Gastrocnemius medialis (tissue), 4 donors: ENCODE results near the gene CIAO3. TPM values are rescaled to one million over a fixed set of nuclear protein-coding genes. Genes with fewer than 3 reads are reported as not detected.
"Not testable (repeated sequence)": the region's sequence is repeated elsewhere in the genome, so short reads cannot be mapped to it uniquely, and the experiment has no call there.

ENCODE experiments used
- ATAC-seq, 2 donors: fragments of 150-250 bp; one replicate each; pipeline ENCODE4 v1.9.1; 2016
- DNase-seq, 2 donors: peaks; one replicate each; pipeline ENCODE4 v3.0.0-alpha.2; 2019
- H3K27ac ChIP-seq, 4 donors: fragments of 200-600 bp; sonication (generic); 1 replicate in 1 of 4; 2 replicates in 3 of 4; pipeline ENCODE4 v1.5.1; 2016 to 2018; ENCODE audit warnings: mild to moderate bottlenecking in 2 of 4, moderate library complexity in 1 of 4
- H3K27me3 ChIP-seq, 3 donors: fragments of 200-600 bp; sonication (generic) in 2 of 3; 1 replicate in 1 of 3; 2 replicates in 2 of 3; pipeline versions ENCODE4 v1.5.1 to v1.6.0; 2016 to 2019; ENCODE audit warnings: mild to moderate bottlenecking in 1 of 3, moderate library complexity in 1 of 3
- H3K36me3 ChIP-seq, 2 donors: fragments of 200-600 bp; sonication (generic) in 1 of 2; one replicate each; pipeline ENCODE4 v1.5.1; 2017 to 2018
- H3K4me1 ChIP-seq, 2 donors: fragments of 200-600 bp; sonication (generic) in 1 of 2; one replicate each; pipeline ENCODE4 v1.5.1; 2016 to 2017; ENCODE audit warnings: mild to moderate bottlenecking in 2 of 2
- H3K4me3 ChIP-seq, 4 donors: fragments of 200-600 bp; sonication (generic) in 3 of 4; 1 replicate in 1 of 4; 2 replicates in 3 of 4; pipeline ENCODE4 v1.5.1; 2016 to 2019; ENCODE audit warnings: mild to moderate bottlenecking in 2 of 4
- H3K9me3 ChIP-seq, 3 donors: fragments of 200-600 bp; sonication (generic) in 2 of 3; 1 replicate in 1 of 3; 2 replicates in 2 of 3; pipeline ENCODE4 v1.5.1; 2016 to 2019
- CTCF ChIP-seq, 5 experiments: fragments of 450-650 bp in 3 of 5; fragments of 200-600 bp in 2 of 5; sonication (generic) in 2 of 5; IDR thresholded peaks in 4 of 5; conservative IDR thresholded peaks in 1 of 5; 1 replicate in 4 of 5; 2 replicates in 1 of 5; pipeline ENCODE4 v1.5.1; 2016 to 2019; ENCODE audit warnings: antibody characterized with exemption in 5 of 5, mild to moderate bottlenecking in 3 of 5, moderate library complexity in 3 of 5
- POLR2A ChIP-seq, 2 donors: fragments of 450-650 bp; IDR thresholded peaks; one replicate each; pipeline ENCODE4 v1.6.1; 2017; ENCODE audit warnings: antibody characterized with exemption in 2 of 2, mild to moderate bottlenecking in 2 of 2, moderate library complexity in 2 of 2
- in situ Hi-C, 4 donors: fragments of 200-750 bp; cut with MboI; loops; one replicate each; pipeline versions ENCODE4 v1.15.0 to v1.8.0; 2017; ENCODE audit warnings: low sequenced_read_pairs in 4 of 4
- intact Hi-C: fragments of 100-400 bp; cut with DNase I; formaldehyde crosslinking; loops from one replicate; pipeline ENCODE4 v1.15.1; 2023; ENCODE audit warnings: low total_unique reads
- total RNA-seq, 4 donors: library from RNA; depleted of rRNA; stranded (reverse); fragments of >200 nt; gene quantifications; one replicate each; pipeline versions ENCODE4 v1.1.0 to v1.2.3, GENCODE V29; 2016

CIAO3 gene
- total RNA-seq, 4 donors from 2014 or later, result 16.1 to 48.5 (median 21.6) TPM

- no peak for ATAC-seq
- Histone ChIP-seq H3K27ac (no peak overlapping the region), H3K9me3 (no peaks in the 10 kb centered on the region), H3K4me1 (no peaks in the 10 kb centered on the region), H3K4me3 (no peak overlapping the region), H3K36me3 (no peaks in the 10 kb centered on the region), H3K27me3 (peaks cover 17 to 46% (median 32%) of the 10 kb centered on the region in 3 donors)
- no peak for DNase-seq
- in situ Hi-C loops (no loop called here), intact Hi-C loops (no loop called here)
- no peak for TF ChIP-seq CTCF (IDR thresholded peaks at IDR 0.05 in 4 of 5, conservative IDR thresholded peaks at IDR 0.05 in 1 of 5)
- TF ChIP-seq POLR2A (IDR thresholded peaks at IDR 0.05), result no peak
These were observed 36.0 kb upstream of the CIAO3 start for GRCh38 chr16:776824-777223.

- ATAC-seq, DNase-seq, H3K9me3 ChIP-seq, H3K36me3 ChIP-seq, intact Hi-C loops, H3K27ac ChIP-seq, H3K4me1 ChIP-seq, in situ Hi-C loops, H3K4me3 ChIP-seq: not testable (repeated sequence)
- H3K27me3 ChIP-seq, result peaks cover 13 to 40% (median 27%) of the 10 kb centered on the region in 3 donors
These were observed 35.5 kb upstream of the CIAO3 start for GRCh38 chr16:776298-776697.

- in situ Hi-C loops (no loop called here), intact Hi-C loops (no loop called here)
- Histone ChIP-seq H3K4me1 (no peaks in the 10 kb centered on the region), H3K9me3 (no peaks in the 10 kb centered on the region), H3K27ac (no peak overlapping the region), H3K36me3 (no peaks in the 10 kb centered on the region), H3K4me3 (no peak overlapping the region), H3K27me3 (peaks cover 10 to 33% (median 20%) of the 10 kb centered on the region in 3 donors)
- no peak for DNase-seq
- TF ChIP-seq CTCF (IDR thresholded peaks at IDR 0.05 in 4 of 5, conservative IDR thresholded peaks at IDR 0.05 in 1 of 5) (no peak), POLR2A (IDR thresholded peaks at IDR 0.05) (no peak)
- no peak for ATAC-seq
These were observed 34.5 kb upstream of the CIAO3 start for GRCh38 chr16:775236-775796.

GRCh38 chr16:774086-775001 lies 33.5 kb upstream of the CIAO3 start:
- no peaks in the 10 kb centered on the region for H3K9me3 ChIP-seq
- peaks cover 10 to 23% (median 12%) of the 10 kb centered on the region in 3 donors for H3K27me3 ChIP-seq
- H3K4me3 ChIP-seq, result no peak overlapping the region
- ATAC-seq (no peak), DNase-seq (no peak)
- intact Hi-C loops (no loop called here), in situ Hi-C loops (no loop called here)
- no peak overlapping the region for H3K27ac ChIP-seq
- H3K4me1 ChIP-seq, result no peaks in the 10 kb centered on the region
- TF ChIP-seq CTCF (IDR thresholded peaks at IDR 0.05 in 4 of 5, conservative IDR thresholded peaks at IDR 0.05 in 1 of 5) (no peak), POLR2A (IDR thresholded peaks at IDR 0.05) (no peak)
- no peaks in the 10 kb centered on the region for H3K36me3 ChIP-seq

GRCh38 chr16:772959-773358 lies 32.2 kb upstream of the CIAO3 start:
- no peaks in the 10 kb centered on the region for H3K36me3 ChIP-seq
- H3K4me3 ChIP-seq, result no peak overlapping the region
- DNase-seq (no peak), ATAC-seq (no peak)
- in situ Hi-C loops (no loop called here), intact Hi-C loops (no loop called here)
- H3K27ac ChIP-seq, result no peak overlapping the region
- H3K4me1 ChIP-seq, result no peaks in the 10 kb centered on the region
- no peaks in the 10 kb centered on the region for H3K9me3 ChIP-seq
- peaks cover 1 to 19% (median 6%) of the 10 kb centered on the region in 3 donors for H3K27me3 ChIP-seq
- TF ChIP-seq POLR2A (IDR thresholded peaks at IDR 0.05) (no peak), CTCF (IDR thresholded peaks at IDR 0.05 in 4 of 5, conservative IDR thresholded peaks at IDR 0.05 in 1 of 5) (no peak)
